ENCODE measurements around the gene CAMK4.

CAMK4 gene

DNA sequence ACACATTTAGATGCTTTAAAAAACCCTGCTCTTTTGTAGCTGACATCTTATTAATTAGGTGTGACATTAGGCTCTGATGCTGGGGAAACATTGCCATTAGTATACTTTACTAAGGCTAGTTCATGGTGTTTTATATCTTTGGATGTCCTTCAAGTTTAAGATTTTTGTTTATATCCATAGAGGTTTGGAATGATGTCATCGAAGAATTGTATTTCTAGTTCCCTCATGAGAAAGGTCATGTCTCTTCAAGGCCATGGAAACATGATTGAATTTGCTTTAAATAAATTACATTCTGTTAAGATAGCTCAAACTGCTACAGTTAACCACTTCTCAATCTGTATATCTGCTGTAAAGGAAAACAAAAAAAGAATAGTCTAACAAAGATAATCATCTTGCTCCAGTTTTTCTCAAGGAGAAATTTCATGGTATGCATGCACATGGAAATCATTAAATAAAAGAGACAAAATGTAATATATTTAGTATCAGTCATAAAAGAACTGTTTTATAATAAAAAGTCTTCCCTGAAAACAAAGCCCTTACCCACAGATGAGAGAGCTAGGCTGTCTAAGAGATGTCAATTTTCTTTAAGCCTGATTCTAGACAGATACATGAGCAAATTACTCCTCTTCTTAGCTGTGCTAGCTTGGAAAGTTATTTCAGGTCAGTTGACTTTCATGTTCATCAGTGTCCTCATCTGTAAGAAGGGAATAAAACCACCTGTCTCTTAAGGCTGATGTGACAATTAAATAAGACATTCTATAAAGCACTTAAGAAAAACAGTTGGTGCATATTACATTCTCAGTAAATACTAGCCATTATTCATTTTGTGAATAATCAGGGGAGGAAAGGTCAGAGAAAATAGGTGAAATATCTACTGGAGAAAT is 313.2 kb downstream of the CAMK4 start:
- no peak for DNase-seq (ENCODE audit: low read depth in 2 of 2)

Data from stimulated activated CD8-positive, alpha-beta memory T cell treated with anti-CD3 and anti-CD28 coated beads, Interleukin-7, amount 100 ng/mL, for 1 hour (primary cell).